NB4 (cell line): ENCODE data around the gene SETD1B.

ENCODE experiments used
- CTCF ChIP-seq: IDR thresholded peaks from one replicate; pipeline ENCODE4 v1.5.1; 2012; ENCODE audit warnings: low read depth, low read length
- MYC ChIP-seq: IDR thresholded peaks from 2 replicates; pipeline ENCODE4 v1.6.1; 2011; ENCODE audit warnings: low read depth, low read length
- POLR2A ChIP-seq: IDR thresholded peaks from 2 replicates; pipeline ENCODE4 v1.6.1; 2011; ENCODE audit warnings: mild to moderate bottlenecking; ENCODE audit not compliant: insufficient read length; ENCODE audit errors: extremely low read depth
- TF ChIP-seq, protein P1 (sequence below): IDR thresholded peaks from 2 replicates; pipeline ENCODE4 v1.6.1; 2011; ENCODE audit warnings: low read depth, low read length

- TF ChIP-seq POLR2A (no peak), CTCF (no peak), MYC (no peak)
- TF ChIP-seq, protein P1, sequence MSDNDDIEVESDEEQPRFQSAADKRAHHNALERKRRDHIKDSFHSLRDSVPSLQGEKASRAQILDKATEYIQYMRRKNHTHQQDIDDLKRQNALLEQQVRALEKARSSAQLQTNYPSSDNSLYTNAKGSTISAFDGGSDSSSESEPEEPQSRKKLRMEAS = no peak
Measured at GRCh38 chr12:121829250-121829918, 25.6 kb downstream of the SETD1B start.
